ES-I3 (cell line): ENCODE results near the gene ASTN2.

Experiments used
- H3K36me3 ChIP-seq: 2 replicates; pipeline ENCODE4 v1.6.1; 2013; ENCODE audit warnings: mild to moderate bottlenecking, low read length, control low read depth, moderate library complexity; ENCODE audit not compliant: insufficient read depth
- H3K4me1 ChIP-seq: 2 replicates; pipeline ENCODE4 v1.6.1; 2013; ENCODE audit warnings: mild to moderate bottlenecking, control low read depth, low read length; ENCODE audit not compliant: insufficient read depth
- H3K9ac ChIP-seq: 2 replicates; pipeline ENCODE4 v1.6.1; 2013; ENCODE audit warnings: low read depth, mild to moderate bottlenecking, low read length, moderate library complexity
- H3K9me3 ChIP-seq: 2 replicates; pipeline ENCODE4 v1.6.1; 2013; ENCODE audit warnings: mild to moderate bottlenecking, low read length, moderate library complexity; ENCODE audit not compliant: control insufficient read depth, insufficient read depth

The ASTN2 gene

DNA sequence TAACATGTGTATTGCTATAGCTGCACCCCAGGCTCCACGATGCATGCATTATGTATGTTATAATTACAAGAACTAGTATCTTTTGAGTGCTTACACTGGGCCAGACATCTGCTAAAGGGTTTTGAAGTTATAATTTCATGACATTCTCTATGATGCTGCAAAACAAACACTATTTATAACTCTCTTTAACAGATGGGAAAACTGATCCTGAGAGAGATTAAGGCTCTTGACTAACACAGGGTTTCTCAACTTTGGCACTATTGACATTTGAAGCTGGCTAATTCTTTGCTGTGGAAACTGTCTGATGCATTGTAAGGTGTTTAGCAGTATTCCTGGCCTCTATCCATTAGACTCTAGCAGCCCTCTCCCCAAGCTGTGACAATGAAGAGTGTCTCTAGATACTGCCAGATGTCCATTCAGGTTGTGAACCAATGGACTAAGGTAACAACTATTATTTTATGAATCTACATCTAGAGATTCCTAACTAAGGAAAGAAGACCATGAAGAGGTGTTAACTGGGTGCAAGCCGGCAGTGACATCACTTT lies 258.6 kb downstream of the ASTN2 start:
- Histone ChIP-seq H3K36me3 (no peaks in the 10 kb centered on the region), H3K4me1 (no peaks in the 10 kb centered on the region), H3K9me3 (no peaks in the 10 kb centered on the region), H3K9ac (no peak overlapping the region)

DNA sequence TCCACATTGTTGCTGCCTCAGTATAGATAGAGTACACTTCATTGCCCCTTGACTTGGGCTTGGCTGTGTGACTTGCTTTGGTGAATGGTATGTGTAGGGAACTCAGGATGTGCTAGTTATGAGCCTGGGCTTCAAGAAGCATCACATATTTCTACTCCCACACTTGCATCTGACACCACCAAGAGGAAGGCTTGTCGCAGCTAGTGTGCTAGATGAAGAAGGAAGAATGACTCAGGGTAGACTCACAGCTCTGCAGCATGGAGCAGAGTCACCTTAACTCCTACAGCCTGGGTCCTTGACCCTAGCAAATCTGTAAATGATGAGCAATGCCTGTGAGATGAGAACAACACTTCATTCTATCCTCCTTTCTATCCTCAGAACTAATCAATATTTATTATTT lies 261.8 kb downstream of the ASTN2 start:
- Histone ChIP-seq H3K36me3 (no peaks in the 10 kb centered on the region), H3K4me1 (no peaks in the 10 kb centered on the region), H3K9ac (no peak overlapping the region), H3K9me3 (no peaks in the 10 kb centered on the region)

DNA sequence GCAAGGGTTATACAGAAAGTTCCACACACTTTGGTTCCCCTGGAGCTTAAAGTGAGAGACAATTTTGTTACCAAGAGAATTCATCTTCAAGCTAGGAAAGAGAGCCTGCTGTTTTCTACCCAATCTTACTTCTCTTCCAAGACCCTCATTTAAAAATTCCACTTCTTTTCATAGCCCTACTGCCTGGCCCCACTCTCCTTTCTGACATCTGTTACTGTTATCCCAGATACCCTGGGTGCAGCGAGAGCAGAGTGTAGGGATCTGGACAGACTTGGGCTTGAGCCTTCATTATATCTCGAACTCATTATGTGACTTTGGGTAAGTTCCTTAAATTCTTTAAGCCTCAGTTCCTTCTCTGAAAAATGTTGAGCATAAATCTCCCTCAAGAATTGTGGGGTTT lies 263.1 kb downstream of the ASTN2 start:
- Histone ChIP-seq H3K4me1 (no peaks in the 10 kb centered on the region), H3K36me3 (no peaks in the 10 kb centered on the region), H3K9ac (no peak overlapping the region), H3K9me3 (no peaks in the 10 kb centered on the region)

DNA sequence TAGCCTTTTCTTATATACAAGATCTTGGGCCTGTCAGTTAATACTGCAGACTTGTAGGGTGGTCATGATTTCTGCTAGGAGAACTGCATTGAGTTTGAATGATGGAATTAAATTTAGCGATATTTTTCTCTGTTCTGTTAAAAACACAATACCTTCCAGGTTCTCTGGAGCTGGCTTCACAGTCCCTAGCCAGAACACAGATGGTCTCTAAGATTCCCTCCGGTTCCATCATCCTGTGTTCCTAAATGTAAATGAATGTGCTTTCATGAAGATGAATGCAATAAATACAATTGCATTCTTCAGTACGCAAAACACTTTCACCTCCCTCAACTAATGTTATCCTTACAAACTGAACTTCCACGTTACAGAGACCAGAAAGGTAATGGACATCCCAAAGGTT lies 264.9 kb downstream of the ASTN2 start:
- Histone ChIP-seq H3K36me3 (no peaks in the 10 kb centered on the region), H3K9me3 (no peaks in the 10 kb centered on the region), H3K9ac (no peak overlapping the region), H3K4me1 (no peaks in the 10 kb centered on the region)

DNA sequence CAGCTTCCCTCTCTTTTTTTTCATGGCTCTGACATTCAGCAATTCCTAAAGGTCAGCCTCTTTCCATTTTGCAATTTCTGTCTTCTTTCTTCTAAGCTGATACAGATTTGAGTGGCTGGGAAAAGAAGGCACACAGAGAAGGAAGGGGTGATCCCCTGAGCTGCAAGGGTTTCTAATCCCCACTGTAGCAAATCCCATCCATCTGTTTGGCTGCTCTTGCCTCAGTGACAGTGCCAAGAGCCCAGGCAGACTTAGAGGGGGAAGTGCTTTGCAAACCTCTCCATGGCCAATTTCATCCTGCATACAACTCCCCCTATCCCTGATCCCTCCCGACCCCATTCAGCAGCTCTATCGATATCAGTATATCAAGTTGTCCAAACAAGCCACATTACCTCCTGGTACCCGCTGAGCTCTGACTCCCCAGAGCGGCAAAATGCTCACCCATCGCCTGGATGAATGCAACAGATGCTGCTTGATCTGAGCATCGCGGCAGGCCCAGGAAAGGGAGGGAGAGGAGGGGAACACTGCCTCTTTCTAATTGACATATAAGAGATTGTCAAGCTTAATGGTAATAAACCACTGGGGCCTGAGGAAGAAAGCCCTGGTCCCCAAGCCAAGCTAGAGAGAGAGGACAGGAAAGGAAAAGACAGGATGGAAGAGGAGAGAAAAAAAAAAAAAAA lies 268.9 kb downstream of the ASTN2 start:
- no peak overlapping the region for H3K9ac ChIP-seq
- no peaks in the 10 kb centered on the region for H3K36me3 ChIP-seq

DNA sequence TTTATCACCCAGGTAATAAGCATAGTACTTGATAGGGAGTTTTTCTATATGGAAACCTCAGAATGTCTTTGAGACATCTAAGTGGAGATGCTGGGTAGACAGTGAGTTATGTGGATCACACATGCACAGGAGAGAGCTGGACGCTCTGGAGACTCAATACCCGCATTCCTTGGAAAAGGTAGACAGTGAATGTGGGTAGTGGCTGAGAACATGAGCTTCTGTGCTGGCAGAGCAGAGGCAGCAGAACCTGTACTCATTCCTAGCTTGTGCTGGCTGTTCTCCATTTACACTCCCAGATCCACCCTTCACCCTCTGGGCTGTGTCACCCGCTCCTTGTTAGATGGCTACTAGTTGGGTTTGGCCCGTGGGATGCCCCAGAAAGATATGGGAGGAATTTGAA lies 269.8 kb downstream of the ASTN2 start:
- Histone ChIP-seq H3K9ac (no peak overlapping the region), H3K4me1 (no peaks in the 10 kb centered on the region)

More for the DNA sequence above, 268.9 kb downstream of the ASTN2 start:
- Histone ChIP-seq H3K4me1 (no peaks in the 10 kb centered on the region), H3K9me3 (no peaks in the 10 kb centered on the region)

DNA sequence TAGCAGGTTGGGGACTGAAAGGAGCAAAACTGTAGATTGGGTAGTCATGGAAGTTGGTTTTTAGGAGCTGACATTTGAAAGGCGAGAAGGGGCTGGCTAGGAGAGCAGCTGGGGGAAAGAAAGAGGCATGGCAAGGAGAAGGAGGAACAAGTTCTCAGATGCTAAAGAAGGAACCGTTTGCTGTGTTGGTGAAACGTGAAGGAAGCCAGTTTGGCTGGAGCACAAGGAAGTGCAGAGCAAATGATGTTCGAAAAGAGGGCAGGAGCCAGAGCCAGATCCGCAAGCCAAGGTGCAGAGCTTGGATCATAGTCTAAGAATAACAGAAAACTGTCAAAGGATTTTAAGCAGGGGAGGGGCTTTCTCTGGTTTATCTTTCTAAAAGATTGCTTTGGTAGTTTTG lies 276.6 kb downstream of the ASTN2 start:
- Histone ChIP-seq H3K9me3 (no peaks in the 10 kb centered on the region), H3K36me3 (no peaks in the 10 kb centered on the region), H3K4me1 (no peaks in the 10 kb centered on the region), H3K9ac (no peak overlapping the region)

More for the DNA sequence above, 269.8 kb downstream of the ASTN2 start:
- no peaks in the 10 kb centered on the region for H3K36me3 ChIP-seq
- no peaks in the 10 kb centered on the region for H3K9me3 ChIP-seq

DNA sequence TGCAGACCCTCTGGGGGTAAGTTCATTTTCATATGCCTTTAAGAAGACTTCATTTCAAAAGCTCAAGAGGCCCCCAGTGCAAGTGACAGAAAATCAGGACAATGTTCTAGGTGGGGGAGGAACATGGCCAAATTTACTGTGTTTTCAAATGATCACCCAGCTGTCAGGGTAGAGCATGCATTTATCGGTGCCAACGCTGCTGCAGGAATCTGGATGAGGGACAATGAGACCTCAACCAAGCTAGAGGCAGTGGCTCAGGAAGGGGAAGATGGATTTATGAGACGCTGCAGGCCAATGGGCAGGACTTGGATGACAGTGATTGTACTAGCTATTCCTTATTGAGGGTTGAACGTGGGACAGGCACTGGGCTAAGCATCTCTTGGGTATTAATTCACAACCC lies 278.4 kb downstream of the ASTN2 start:
- Histone ChIP-seq H3K9me3 (no peaks in the 10 kb centered on the region), H3K9ac (no peak overlapping the region), H3K4me1 (peaks cover 4% of the 10 kb centered on the region; the same call in 1 of the 2 replicates), H3K36me3 (no peaks in the 10 kb centered on the region)

DNA sequence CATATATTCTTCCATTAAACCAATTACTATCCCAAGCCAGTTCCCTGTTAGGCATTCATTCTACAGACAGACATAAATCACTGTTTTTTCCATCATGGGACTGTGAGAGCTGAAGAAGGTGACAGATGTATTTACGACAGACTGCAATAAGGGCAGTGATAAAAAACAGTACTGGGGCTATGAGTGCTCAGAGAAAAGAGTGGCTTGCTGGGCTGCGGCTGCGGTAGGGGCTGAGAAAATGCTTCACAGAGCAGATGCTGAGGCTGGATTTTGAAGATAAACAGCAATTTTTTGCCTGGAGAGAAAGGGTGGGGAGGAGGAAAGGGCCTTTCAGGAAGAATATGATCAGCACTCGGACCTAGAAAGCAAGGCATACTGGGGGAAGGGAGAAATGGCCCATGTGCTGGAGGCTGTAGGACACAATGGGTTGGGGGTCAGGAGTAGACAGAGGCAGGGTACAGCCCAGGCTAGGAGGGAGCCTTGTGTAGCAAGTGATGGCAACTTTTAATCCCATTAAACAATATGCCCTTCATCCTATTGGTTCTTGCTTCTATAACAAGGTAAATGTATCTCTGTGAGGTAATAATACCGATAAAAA lies 279.3 kb downstream of the ASTN2 start:
- no peaks in the 10 kb centered on the region for H3K9me3 ChIP-seq

DNA sequence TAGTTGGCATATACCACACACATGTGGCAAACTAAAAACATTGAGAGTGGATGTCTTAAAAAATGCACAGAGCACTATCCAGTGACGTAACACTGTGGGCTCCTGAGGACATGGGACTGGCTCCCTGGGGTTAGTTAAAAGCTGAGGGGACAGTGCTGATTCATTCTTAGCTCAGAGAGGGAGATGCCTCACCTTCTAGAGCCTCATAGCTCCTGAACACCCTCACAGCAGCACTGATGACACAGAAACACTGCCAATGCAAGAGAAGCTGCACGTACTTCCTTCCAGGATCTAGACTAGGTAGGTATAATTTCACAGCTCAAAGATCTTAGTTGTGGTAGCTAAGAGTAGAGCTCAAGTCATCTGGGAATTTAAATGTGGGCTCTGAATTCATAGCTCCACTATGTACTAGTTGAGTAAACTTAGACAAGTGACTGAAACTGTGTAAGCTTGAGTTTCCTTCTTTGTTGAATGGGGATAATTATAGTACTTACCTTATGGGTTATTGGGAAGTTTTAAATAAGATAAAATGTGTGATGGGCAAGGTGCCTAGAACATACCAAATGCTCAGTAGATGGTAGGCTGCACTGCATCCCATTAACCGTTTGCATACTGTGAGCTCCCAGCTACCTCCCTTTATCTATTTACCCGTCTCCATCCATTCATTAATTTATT lies 279.9 kb downstream of the ASTN2 start:
- H3K4me1 ChIP-seq = peaks cover 10% of the 10 kb centered on the region; the same call in 1 of the 2 replicates
- no peaks in the 10 kb centered on the region for H3K9me3 ChIP-seq
- H3K9ac ChIP-seq = no peak overlapping the region
- H3K36me3 ChIP-seq = no peaks in the 10 kb centered on the region

More for the DNA sequence above, 279.3 kb downstream of the ASTN2 start:
- Histone ChIP-seq H3K4me1 (peaks cover 10% of the 10 kb centered on the region; the same call in 1 of the 2 replicates), H3K36me3 (no peaks in the 10 kb centered on the region), H3K9ac (no peak overlapping the region)

DNA sequence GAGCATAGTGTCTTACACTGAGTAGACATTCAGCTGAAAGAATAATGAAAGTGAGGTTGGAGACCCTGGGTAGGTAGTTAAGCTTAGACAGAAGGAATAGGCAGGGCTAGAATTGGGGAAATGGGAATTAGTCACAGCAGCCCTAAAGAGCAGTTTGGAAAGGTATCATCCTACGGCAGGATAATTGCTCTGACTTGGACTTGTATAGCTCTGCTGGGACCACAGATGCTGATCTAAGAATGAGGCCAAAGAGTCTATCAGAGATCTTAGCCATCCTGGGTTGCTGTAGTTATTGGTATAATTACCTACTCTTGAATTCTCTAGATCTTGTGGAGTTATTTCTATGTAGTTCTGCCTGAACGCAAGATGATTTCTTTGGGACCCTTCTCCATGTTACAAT lies 288.0 kb downstream of the ASTN2 start:
- Histone ChIP-seq H3K9ac (no peak overlapping the region), H3K9me3 (no peaks in the 10 kb centered on the region), H3K36me3 (no peaks in the 10 kb centered on the region), H3K4me1 (peaks cover 10% of the 10 kb centered on the region; the same call in 1 of the 2 replicates)

DNA sequence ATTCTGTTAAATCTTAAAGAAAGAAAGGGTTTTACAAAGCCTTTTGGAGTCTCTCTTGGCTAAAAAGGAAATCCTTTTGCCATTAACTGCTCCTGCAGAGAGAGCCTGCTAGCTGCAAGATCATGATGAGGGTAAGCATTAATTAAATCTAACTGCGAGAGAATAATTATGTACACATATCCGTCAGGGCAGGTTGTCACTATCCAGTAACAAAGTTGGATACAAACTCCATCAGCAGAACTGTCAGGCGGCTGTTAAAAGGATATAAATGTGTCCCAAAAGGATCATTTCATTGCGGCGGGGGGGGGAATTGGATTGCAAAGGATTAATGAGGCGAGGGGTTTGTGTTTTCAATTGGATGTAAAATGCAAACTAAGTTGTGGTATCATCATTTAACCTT lies 289.3 kb downstream of the ASTN2 start:
- H3K9me3 ChIP-seq = no peaks in the 10 kb centered on the region; the same call in 1 of the 2 replicates
- no peak overlapping the region for H3K9ac ChIP-seq
- no peaks in the 10 kb centered on the region for H3K36me3 ChIP-seq
- H3K4me1 ChIP-seq = no peaks in the 10 kb centered on the region

DNA sequence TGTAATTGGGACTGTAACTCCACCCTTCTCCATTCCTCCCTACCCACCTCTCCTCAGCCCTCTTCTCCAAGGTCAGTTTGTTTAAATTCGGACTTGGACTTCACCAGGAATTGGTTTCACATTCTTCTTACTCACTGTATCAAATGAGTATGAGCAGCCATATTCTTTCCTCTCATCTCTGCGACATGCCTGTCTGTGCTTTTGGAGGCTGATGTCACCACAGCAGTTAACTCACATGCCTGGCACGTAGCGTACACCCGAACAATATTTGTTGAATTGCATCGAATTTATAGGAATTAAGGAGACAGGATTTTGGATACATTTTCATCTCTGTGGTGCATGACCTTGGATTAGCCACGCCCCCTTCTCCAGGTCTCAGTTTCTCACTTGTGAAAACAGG lies 291.1 kb downstream of the ASTN2 start:
- no peaks in the 10 kb centered on the region for H3K36me3 ChIP-seq
- H3K9ac ChIP-seq = no peak overlapping the region
- no peaks in the 10 kb centered on the region for H3K4me1 ChIP-seq
- no peaks in the 10 kb centered on the region; the same call in 1 of the 2 replicates for H3K9me3 ChIP-seq

DNA sequence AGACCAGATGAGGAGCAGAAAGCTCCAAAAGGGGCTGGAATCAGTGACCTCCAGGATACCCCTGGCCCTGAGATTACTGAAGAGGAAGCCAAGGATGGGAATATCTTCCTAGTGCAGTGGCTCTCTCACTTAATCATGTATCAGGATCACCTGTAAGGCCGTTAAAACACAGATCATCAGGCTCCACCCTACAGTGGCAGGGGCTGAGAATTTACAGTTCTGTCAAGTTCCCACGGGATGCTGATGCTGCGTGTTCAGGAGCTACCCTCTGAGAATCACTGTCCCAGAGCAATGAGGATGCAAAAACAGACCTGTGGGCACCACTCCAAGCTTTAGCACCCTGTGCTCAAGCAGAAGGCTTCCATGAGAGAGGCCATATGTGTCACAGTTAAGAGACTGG lies 291.9 kb downstream of the ASTN2 start:
- Histone ChIP-seq H3K36me3 (no peaks in the 10 kb centered on the region), H3K9me3 (no peaks in the 10 kb centered on the region; the same call in 1 of the 2 replicates), H3K4me1 (no peaks in the 10 kb centered on the region), H3K9ac (no peak overlapping the region)
